NCI-H128 (cell line): Measurements from ENCODE around the gene HIGD2A.
A peak's percentile ranks its signal among the peaks of the same experiment; 100 is the strongest.

Experiments
- DNase-seq: peaks from one replicate; lab custom pipeline; 2025; ENCODE audit not compliant: unreplicated experiment; lab: John Stamatoyannopoulos, UW

HIGD2A gene

GRCh38 chr5:176388444-176389134, at the start of gene HIGD2A, which contains the start of gene NOP16:
TSS of gene HIGD2A (plus strand) at chr5:176388751. CDS start at chr5:176388820, 69 bp downstream.
TSS of gene NOP16 (minus strand) at chr5:176388598. CDS start at chr5:176388539, 59 bp downstream.
- DNase-seq = peak; percentile 95

- DNase-seq = no peak
Measured at GRCh38 chr5:176339304-176339703, 49.2 kb upstream of the HIGD2A start.

- DNase-seq = no peak
Measured at GRCh38 chr5:176341325-176342157, 47.0 kb upstream of the HIGD2A start.

GRCh38 chr5:176342158-176342483, 46.4 kb upstream of the HIGD2A start:
- DNase-seq = no peak

- no peak for DNase-seq
Measured at GRCh38 chr5:176342766-176343458, 45.6 kb upstream of the HIGD2A start.

GRCh38 chr5:176350416-176350815, 38.1 kb upstream of the HIGD2A start:
- no peak for DNase-seq

- no peak for DNase-seq
Measured at GRCh38 chr5:176352116-176352878, 36.3 kb upstream of the HIGD2A start.

- no peak for DNase-seq
Measured at GRCh38 chr5:176353533-176353932, 35.0 kb upstream of the HIGD2A start.

- no peak for DNase-seq
Measured at GRCh38 chr5:176355400-176356178, 33.0 kb upstream of the HIGD2A start.

- no peak for DNase-seq
Measured at GRCh38 chr5:176356179-176356566, 32.4 kb upstream of the HIGD2A start.

GRCh38 chr5:176359658-176360057, 28.9 kb upstream of the HIGD2A start:
- DNase-seq = no peak

GRCh38 chr5:176360894-176361436, 27.6 kb upstream of the HIGD2A start:
- no peak for DNase-seq

GRCh38 chr5:176361437-176362232, 26.9 kb upstream of the HIGD2A start, which contains the start of gene KIAA1191:
TSS of gene KIAA1191 (minus strand) at chr5:176361764. CDS start at chr5:176359508, 2,256 bp downstream.
- DNase-seq = peak; percentile 46

GRCh38 chr5:176362233-176362490, 26.4 kb upstream of the HIGD2A start:
- DNase-seq = no peak

GRCh38 chr5:176364765-176365350, 23.7 kb upstream of the HIGD2A start:
- DNase-seq = no peak

GRCh38 chr5:176365351-176366231, 23.0 kb upstream of the HIGD2A start, which contains the start of gene ARL10:
TSS of gene ARL10 (plus strand) at chr5:176365487. CDS start at chr5:176365564, 77 bp downstream.
- no peak for DNase-seq

- no peak for DNase-seq
Measured at GRCh38 chr5:176366232-176366894, 22.2 kb upstream of the HIGD2A start.
